IMR-90 (cell line): ENCODE measurements around the gene C5AR1.

Experiments
- CEBPB ChIP-seq: IDR thresholded peaks from 2 replicates; pipeline ENCODE4 v1.6.1; 2012; ENCODE audit warnings: low read depth, low read length, improper control_type of control experiment
- CTCF ChIP-seq: conservative IDR thresholded peaks from 2 replicates; pipeline ENCODE4 v1.5.1; 2012; ENCODE audit warnings: mild to moderate bottlenecking, low read depth, low read length, improper control_type of control experiment
- ELK1 ChIP-seq: fragments of 150-350 bp; IDR thresholded peaks from 2 replicates; pipeline ENCODE4 v1.6.1; 2016; ENCODE audit warnings: low read depth, mild to moderate bottlenecking, low read length, moderate library complexity, borderline replicate concordance
- MAZ ChIP-seq: IDR thresholded peaks from 2 replicates; pipeline ENCODE4 v1.6.1; 2012; ENCODE audit warnings: low read depth, mild to moderate bottlenecking, low read length, improper control_type of control experiment, moderate library complexity, borderline replicate concordance
- MXI1 ChIP-seq: IDR thresholded peaks from 2 replicates; pipeline ENCODE4 v1.6.1; 2012; ENCODE audit warnings: low read depth, mild to moderate bottlenecking, low read length, moderate library complexity, borderline replicate concordance
- POLR2A ChIP-seq: IDR thresholded peaks from 2 replicates; pipeline ENCODE4 v1.6.1; 2012; ENCODE audit warnings: mild to moderate bottlenecking, low read depth, low read length
- RFX5 ChIP-seq: IDR thresholded peaks from 2 replicates; pipeline ENCODE4 v1.8.0; 2012; ENCODE audit warnings: low read depth, mild to moderate bottlenecking, low read length, moderate library complexity
- USF2 ChIP-seq: fragments of 150-350 bp; IDR thresholded peaks from 2 replicates; pipeline ENCODE4 v1.6.1; 2017; ENCODE audit warnings: mild to moderate bottlenecking, antibody characterized with exemption, low read length, low read depth

- TF ChIP-seq CTCF (no peak), MXI1 (no peak), RFX5 (no peak), POLR2A (no peak), ELK1 (no peak), MAZ (no peak), CEBPB (no peak), USF2 (no peak)
Measured at GRCh38 chr19:47270408-47270807, 39.3 kb upstream of the C5AR1 start.
